SK-N-SH treated with all-trans-retinoic acid at 6 μM for 48 hours (cell line): ENCODE data around the gene ARPC3.
"Not testable (repeated sequence)": the region's sequence is repeated elsewhere in the genome, so short reads cannot be mapped to it uniquely, and the experiment has no call there.

Source experiments
- PPARA ChIP-seq: fragments of 250-450 bp; sonication (Bioruptor Pico); IDR thresholded peaks from 2 replicates; pipeline ENCODE4 v1.5.0; 2020; ENCODE audit warnings: mild to moderate bottlenecking, borderline replicate concordance
- ZC3H10 ChIP-seq: fragments of 250-450 bp; sonication (Bioruptor Pico); IDR thresholded peaks from 2 replicates; pipeline ENCODE4 v1.5.1; 2021; ENCODE audit warnings: mild to moderate bottlenecking, moderate library complexity
- ZFP3 ChIP-seq: fragments of 250-450 bp; sonication (Bioruptor Pico); IDR thresholded peaks from 2 replicates; pipeline ENCODE4 v1.5.0; 2020; ENCODE audit warnings: mild to moderate bottlenecking, moderate library complexity

DNA sequence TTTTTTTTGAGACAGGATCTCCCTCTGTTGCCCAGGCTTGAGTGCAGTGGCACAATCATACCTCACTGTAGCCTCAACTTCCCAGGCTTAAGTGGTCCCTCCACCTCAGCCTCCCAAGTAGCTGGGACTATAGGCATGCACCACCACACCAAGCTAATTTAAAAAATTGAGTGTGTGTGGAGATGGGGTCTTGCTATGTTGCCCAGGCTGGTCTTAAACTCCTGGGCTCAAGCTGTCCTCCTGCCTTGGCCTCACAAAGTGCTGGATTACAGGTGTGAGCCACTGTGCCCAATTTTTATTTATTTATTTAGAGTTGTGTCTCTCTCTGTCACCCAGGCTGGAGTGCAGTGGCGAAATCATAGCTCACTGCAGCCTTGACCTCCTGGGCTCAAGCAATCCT lies 29.5 kb downstream of the ARPC3 start:
- TF ChIP-seq ZC3H10; ZFP3 (CRISPR knock-in tag); PPARA (CRISPR knock-in tag): not testable (repeated sequence)
